SIG-M5 (cell line): Measurements from ENCODE around the gene CFAP20.
"Not testable (repeated sequence)": the region's sequence is repeated elsewhere in the genome, so short reads cannot be mapped to it uniquely, and the experiment has no call there.

Experiments used
- DNase-seq: peaks from one replicate; lab custom pipeline; 2025; lab: John Stamatoyannopoulos, UW

Gene CFAP20

DNA sequence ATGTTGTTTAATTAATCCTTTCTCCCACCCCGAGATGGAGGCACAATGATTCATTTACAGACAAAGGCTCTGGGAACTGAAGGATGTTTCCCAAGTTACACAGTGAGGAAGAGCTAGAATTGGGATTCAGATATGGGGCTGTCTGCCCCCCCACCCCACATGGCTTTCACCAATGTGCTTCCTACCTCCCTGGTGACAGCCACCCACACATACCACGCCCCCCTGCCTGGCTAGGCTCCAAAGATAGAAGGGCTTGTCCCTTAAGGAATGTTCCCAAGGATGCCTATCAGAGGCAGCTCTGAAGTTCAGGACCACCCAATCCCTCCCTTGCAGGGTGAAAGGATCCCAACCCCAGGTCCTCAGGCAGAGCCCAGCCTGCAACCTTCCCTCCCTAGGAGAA is 32.9 kb downstream of the CFAP20 start:
- no peak for DNase-seq

DNA sequence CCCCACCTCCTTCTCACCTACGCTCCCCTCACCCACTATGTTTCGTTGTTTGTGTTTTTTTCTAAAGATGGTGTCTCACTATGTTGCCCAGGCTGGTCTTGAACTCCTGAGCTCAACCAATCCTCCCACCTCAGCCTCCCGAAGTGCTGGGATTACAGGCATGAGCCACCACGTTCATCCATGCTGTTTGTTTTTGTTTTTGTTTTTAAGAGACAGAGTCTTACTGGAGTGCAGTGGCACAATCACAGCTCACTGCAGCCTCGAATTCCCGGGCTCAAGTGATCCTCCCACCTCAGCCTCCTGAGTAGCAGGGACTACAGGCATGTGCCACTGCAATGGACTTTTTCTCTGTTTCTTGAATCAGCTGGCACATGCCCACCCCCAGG is 33.6 kb downstream of the CFAP20 start:
- DNase-seq = not testable (repeated sequence)

DNA sequence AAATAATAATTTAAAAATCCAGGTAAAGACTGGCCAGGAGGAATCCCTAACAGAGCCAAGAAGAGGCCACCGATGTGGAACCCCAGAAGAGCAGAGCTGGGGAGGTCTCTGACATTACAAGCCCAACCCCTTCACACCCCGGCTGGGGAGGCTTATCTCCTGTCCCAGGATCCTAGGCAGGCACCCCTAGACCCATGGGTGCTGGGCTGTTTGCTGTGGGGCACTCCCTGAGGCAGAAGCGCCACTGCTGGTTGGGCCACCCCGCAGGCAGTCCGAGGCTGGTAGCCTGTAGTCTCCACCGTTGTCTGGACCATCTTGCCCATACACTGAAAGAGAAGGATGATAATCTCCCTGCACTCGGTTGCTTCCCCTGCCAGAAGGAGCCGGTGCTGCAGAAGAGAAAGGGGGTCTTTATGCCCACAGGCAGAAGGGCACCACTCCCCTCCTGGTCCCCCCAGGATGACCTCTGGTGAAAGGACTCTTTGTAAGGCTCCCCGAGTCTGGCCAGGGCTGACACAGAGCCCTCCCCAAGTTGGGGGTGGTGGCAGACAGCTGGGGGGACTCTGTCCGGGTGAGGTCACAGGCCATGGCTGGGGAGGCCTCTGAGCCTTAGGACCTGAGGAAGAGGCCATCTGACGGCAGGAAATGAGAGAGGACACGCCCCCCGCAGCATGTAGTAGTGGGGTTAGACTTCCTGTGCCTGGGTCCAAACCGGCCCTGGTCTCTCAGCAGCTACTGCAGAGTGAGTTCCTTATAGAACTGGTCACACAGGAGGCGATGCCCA is 34.2 kb downstream of the CFAP20 start:
- no peak for DNase-seq

GRCh38 chr16:58094026-58094425 is 35.2 kb downstream of the CFAP20 start:
- no peak for DNase-seq

- not testable (repeated sequence) for DNase-seq
Measured at GRCh38 chr16:58090396-58090795, 38.8 kb downstream of the CFAP20 start.

GRCh38 chr16:58088091-58088490 is 41.1 kb downstream of the CFAP20 start:
- DNase-seq = no peak

- no peak for DNase-seq
Measured at GRCh38 chr16:58087209-58087913, 41.8 kb downstream of the CFAP20 start.

DNA sequence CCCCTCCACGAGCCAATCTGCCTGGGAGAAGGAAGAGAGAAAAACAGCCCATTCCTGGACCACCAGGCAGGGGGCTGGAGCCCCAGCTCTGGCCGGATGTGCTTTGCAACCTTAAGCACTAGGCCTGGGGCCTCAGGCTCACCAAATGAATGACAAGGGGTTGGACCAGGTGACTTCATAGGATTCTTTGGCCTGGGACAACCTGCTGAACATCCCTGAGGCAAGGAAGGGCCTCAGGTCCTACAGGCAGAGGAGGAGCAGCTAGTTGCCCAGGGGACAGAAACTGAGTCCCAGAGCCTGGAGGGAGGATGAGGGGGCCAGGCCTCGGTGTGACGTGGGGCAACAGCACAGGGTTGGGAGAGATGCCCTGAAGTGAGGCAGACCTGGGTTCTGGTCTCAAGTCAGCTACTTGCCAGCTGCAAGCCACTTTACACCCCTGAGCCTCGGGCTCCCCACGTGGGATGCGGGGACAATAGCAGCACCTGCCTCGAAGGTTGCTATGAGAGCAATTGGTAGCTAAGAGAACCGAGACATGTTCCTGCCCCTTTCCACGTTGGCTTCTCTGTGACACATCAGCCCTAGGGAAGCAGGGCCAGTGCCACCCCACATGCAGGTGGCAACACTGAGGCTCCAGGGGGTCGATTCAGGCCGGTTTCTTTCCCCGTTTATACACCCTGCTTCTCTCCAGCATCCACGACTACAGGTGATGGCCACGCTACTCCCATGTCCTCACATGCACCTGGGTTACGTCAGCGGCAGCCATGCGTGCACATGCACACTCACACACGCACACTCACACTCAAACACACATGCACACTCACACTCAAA is 42.6 kb downstream of the CFAP20 start:
- DNase-seq = no peak

DNA sequence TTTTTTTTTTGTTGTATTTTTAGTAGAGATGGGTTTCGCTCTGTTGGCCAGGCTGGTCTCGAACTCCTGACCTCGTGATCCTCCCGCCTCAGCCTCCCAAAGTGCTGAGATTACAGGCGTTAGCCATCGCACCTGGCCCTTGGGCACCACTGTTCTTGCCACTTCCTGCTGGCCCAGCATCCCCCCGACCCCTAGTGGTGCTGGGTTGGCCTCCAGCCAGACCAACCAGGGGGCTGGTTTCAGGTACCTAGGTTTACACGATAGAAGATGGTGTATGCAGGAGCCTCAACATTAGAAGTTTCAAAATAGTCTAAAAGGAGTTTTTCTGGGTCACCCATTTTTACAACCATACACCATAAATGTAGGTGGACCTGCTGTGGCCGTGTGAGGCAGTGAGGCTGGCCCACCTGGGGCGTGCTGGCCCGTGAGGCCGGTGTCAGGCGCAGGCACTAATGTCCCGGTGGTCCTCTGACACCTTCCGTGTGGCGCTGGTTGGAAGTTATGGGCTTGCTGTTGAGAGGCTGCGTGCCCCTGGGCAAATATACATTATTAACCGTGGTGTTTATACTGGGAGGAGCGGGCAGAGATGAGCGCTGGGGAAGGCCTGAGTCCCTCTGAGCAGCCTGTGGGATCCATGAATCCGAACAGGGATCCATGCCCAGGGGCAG is 43.5 kb downstream of the CFAP20 start:
- no peak for DNase-seq

DNA sequence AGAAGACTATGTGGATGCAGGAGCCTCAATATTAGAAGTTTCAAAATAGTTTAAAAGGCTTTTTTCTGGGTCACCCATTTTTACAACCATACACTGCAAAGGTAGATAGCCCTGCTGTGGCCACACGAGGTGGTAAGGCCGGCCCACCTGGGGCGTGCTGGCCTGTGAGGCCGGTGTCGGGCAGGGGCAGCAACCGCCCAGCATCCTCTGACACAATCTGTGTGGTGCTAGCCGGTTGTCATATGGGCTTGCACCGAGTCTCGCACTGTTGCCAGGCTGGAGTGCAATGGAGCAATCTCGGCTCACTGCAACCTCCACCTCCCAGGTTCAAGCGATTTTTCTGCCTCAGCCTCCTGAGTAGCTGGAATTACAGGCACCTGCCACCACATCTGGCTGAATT is 44.0 kb downstream of the CFAP20 start:
- no peak for DNase-seq

- no peak for DNase-seq
Measured at GRCh38 chr16:58084635-58085034, 44.5 kb downstream of the CFAP20 start.

GRCh38 chr16:58082381-58082780 is 46.8 kb downstream of the CFAP20 start:
- DNase-seq = no peak

GRCh38 chr16:58080657-58081056 is 48.5 kb downstream of the CFAP20 start:
- not testable (repeated sequence) for DNase-seq

DNA sequence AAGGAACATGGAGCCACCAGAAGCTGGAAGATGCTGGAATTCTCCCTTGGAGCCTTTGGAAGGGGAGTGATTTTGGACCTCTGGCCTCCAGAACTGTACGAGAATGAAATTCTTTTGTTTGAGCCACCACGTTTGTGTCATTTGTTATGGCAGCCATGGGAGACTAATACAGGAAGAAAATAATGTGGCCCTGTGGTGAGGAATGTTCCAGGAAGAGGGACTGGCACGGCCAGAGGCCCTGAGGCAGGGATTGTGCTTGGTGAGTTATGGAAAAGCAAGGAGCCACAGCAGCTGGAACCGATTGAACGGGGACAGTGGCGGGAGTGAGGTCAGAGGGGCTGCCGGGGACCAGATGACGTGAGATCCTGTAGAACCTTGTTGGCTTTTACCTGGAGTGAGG is 51.4 kb downstream of the CFAP20 start:
- no peak for DNase-seq

DNA sequence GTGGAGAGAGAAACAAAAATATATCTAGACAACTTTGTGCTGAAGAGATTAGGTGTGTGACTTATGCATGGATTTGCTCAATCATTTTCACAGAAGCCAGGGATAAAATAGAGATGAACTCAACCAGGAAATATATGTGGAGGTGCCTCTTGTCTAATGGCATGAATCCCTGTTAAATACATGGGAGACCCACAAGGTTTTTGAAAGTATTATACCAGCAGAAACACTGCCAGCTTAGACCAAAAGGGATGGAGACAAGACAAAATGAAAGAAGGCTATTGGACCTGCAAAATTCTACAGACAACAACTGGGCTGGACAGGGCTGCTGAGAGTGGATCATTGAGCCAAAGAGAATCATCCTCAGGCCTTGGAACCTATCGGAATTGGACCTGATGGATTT is 52.7 kb downstream of the CFAP20 start:
- DNase-seq = no peak

GRCh38 chr16:58074657-58075056 is 54.5 kb downstream of the CFAP20 start:
- no peak for DNase-seq

DNA sequence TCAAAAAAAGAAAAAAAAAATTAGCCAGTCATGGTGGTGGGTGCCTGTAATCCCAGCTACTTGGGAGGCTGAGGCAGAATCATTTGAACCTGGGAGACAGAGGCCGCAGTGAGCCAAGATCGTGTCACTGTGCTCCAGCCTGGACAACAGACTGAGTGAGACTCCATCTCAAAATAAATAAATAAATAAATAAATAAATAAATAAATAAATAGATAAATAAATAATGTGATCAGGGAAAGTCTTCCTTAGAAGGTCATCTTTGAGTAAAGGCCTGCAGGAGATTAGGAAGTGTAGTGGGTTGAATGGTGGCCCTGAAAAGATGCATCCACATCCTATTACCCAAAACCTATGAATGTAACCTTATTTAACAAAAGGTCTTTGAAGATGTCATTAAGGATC is 56.1 kb downstream of the CFAP20 start:
- not testable (repeated sequence) for DNase-seq

GRCh38 chr16:58072134-58072533 is 57.0 kb downstream of the CFAP20 start:
- DNase-seq = not testable (repeated sequence)

- no peak for DNase-seq
Measured at GRCh38 chr16:58070585-58070984, 58.6 kb downstream of the CFAP20 start.
